HG02623 (cell line): ENCODE results near the gene ZNF783.
"Not testable (repeated sequence)": the region's sequence is repeated elsewhere in the genome, so short reads cannot be mapped to it uniquely, and the experiment has no call there.

Source experiments
- ATAC-seq: cut with Tn5 transposase; IDR thresholded peaks from one replicate; pipeline ENCODE4 v1.9.1; 2021; ENCODE audit warnings: moderate library complexity; ENCODE audit not compliant: unreplicated experiment

ZNF783 gene

DNA sequence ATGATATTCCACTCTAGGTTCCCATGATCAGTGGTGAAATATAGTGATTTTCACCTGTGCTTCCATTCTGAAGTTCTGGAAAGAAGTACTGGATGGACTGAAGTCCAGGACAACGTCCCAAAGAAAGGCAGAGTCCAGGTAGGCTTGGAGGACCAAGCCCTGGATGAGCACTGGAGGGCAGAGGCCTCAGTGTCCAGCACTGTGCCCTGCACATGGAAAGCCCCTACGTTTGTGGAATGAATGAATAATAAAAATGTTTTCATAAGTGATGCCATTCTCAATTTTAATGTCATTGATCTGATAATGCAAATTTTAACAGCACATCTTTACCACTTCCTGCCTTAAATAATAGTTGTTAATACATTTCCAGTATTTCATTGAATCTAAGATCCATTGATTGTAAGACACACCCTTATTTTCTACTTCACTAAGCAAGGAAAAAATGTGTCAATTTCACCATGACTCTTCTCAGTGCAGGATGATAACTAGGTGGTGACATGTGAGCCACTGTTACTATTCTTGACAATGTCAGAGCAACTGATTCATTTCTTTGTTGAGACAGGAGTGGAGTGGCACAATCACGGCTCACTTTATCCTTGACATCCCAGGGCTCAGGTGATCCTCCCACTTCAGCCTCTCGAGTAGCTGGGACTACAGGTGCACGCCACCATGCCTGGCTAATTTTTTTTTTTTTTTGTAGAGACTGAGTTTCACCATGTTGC, 35.2 kb downstream of the ZNF783 start:
- no peak for ATAC-seq

DNA sequence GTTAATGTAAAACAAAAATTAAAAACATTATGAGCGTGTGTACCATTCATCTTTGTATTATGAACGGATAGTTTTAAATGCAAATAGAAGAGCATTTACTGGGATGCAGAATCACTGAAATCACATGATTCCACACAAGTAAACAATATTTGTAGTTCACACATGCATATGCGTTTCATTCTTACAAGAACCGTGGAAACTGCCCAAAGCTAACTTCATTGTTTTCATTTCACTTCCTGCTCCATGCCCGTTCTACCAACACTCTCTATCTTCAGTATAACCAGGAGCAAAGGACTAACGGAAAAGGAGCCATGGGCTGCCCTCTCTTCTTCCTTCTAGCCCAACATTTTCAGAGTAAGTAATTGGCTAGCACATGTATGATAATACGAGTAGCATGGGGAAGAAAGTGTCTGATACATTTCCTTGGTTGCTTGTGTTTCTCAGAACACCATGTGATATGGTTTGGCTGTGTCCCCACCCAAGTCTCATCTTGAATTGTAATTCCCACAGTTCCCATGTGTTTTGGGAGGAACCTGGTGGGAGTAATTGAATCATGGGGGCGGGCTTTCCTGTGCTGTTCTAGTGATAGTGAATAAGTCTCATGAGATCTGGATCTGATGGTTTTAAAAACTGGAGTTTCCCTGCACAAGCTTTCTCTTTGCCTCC, 38.8 kb downstream of the ZNF783 start:
- no peak for ATAC-seq

DNA sequence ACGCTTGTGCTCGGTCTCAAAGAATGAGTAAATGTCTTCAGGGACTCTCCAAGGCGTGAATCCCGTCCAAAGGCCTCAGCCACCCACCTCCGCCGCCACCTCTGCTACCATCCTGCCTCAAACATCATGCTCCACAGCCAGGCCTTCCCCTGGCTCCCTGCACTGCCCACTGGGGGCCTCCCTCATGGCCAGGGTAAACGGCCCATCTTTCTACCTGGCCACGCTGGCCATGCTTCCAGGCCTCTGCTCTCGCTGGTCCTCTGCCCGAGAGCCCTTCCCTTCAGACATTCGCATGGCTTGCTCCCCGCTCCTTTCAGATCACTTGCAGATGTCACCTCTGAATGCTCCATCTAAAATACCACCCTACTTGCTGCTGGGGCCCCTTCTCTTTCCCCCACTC, 40.2 kb downstream of the ZNF783 start:
- ATAC-seq, result no peak

DNA sequence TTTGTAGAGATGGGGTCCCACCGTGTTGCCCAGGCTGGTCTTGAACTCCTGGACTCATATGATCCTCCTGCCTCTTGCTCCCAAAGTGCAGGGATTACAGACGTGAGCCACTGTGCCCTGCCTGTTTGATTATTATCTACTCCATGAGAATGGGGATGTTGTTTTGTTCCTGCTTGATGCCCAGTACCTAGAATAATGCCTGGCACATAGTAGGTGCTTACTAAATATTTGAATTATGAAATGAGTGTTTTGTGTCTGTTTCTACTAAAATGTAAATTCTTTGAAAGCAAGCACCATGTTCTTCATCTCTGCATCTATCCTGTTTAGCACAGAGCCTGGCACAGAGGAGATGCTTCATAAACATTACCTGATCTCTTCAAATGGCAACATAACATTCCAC, 40.9 kb downstream of the ZNF783 start:
- ATAC-seq, result no peak

DNA sequence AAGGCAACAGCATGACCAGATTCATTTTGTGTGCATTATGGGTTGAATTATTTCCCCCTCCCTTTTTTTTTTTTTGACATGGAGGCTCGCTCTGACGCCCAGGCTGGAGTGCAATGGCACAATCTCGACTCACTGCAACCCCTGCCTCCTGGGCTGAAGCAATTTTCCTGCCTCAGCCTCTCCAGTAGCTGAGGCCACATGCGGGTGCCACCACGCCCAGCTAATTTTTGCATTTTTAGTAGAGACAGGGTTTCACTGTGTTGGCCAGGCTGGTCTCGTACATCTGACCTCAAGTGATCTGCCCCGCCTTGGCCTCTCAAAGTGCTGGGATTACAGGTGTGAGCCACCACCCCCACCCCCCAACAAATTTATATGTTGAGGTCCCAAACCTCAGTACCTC, 42.0 kb downstream of the ZNF783 start:
- ATAC-seq, result no peak

DNA sequence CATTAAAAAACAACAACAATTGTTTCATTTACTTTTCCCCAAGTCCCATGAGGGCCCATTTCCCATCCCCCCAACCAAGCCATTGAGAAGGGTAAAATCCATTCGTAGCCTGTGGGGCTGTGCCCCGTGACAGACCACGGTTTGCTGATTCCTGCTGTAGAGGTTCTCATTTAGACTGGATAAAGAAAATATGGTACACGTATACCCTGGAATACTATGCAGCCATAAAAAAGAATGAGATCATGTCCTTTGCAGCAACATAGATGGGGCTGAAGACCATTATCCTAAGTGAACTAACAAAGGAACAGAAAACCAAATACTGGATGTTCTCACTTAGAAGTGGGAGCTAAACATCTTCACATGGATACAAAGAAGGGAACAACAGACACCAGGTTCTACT, 44.9 kb downstream of the ZNF783 start:
- no peak for ATAC-seq

DNA sequence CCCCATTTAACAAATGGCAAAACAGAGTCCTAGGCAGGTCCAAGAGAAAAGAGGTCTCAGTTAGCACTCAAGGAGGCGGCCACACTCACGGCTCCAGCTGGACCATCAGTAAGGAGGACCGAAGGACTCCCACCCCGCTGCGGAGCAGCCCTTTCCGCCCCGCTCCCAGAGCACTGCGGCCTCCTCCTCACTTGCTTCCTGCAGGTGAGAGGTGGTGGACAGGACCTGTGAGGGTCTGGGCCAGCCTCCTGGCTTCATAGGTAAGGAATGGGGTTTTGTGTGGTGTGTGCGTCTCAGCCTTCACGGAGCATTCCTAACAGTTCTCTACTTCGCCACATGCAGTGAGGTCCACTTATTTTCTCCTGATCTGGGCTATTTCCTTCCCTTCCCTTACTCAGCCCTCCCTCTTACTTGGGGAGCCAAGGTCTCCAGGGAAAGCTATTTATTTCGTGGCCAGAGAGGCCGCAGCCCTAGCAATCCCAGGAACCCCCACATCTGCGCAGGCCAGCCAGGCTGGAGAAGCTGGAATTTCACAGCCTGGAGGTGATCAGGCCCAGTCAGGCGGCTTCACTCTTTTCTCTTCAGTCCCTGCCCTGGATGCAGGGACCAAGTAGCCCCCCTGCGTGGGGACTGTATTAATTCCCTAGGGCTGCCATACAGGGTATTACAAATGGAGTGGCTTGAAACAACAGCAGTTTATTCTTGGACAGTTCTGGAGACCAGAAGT, 45.9 kb downstream of the ZNF783 start:
- no peak for ATAC-seq

DNA sequence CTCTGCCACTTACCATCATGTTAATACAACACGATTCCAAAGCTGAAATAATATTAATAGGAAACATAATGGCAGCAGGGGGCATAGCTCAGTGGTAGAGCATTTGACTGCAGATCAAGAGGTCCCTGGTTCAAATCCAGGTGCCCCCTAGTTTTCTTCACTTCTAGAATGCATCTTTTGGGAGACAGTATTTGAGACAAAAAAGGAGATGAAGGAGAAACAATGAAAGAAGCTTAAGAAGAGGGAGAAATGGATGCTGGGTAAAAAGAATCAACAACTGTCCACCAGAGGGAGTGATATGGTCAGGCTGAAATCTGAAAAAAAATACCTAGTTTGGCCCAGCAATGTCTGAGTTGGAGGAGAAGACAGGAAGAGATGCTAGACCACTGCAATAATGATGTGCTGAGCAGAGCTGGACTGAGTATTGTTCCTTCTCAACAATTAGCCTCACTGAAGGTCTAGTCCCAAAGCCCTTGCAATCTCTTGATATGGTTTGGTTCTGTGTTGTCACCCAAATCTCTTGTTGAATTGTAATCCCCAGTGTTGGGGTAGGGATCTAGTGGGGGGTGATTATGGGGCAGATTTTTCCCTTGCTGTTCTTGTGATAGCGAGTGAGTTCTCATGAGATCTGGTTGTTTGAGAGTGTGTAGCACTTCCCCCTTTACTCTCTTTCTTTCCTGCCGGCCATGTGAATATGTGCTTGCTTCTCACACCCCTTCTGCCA, 48.3 kb downstream of the ZNF783 start:
- no peak for ATAC-seq

DNA sequence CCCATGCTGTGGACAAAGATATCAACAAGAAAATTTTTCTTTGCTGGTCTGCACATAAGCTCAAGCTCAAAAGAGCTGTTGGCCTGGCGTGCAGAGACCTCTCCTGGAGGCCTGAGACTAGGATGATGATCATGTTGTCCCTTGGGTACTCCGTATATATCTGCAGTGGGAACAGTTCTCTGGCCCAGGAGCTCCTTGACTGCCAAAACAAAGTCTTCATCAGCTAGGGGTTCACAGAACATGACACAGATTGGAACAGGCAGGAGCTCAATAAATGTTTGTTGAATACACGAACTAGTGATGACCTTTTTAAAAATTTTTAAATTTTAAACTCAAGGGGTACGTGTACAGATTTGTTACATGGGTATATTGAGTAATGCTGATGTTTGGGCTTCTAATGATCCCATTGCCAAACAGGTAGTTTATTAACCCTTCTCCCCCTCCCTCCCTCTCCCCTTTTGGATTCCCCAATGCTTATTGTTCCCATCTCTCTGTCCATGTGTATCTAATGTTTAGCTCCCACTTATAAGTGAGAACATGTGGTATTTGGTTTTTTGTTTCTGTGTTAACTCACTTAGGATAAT, 49.1 kb downstream of the ZNF783 start:
- no peak for ATAC-seq

DNA sequence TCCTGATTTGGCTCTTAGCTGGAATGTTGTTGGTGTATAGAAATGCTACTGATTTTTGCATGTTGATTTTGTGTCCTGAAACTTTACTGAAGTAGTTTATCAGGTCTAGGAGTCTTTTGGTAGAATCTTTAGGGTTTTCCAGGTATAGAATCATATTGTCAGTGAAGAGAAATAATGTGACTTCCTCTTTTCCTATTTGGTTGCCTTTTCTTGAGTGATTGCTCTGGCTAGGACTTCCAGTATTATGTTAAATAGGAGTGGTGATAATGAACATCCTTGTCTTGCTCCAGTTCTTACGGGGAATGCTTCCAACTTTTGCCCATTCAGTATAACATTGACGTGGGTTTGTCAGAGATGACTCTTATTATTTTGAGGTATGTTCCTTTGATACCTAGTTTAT, 52.0 kb downstream of the ZNF783 start:
- no peak for ATAC-seq

DNA sequence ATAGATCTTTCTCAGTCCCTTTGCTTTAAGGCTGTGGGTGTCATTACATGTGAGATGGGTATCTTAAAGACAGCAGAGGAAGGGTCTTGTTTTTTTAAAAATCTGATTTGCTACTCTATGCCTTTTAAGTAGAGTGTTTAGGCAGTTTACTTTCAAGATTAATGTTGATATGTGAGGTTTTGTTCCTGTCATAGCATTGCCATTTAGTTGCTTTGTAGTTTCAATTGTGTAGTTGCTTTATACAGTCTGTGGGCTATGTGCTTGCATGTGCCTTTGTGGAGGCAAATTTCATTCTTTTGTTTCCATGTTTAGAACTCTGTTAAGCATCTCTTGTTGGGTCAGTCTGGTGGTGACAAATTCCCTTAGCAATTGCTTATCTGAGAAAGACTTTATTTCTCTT, 54.6 kb downstream of the ZNF783 start:
- no peak for ATAC-seq

DNA sequence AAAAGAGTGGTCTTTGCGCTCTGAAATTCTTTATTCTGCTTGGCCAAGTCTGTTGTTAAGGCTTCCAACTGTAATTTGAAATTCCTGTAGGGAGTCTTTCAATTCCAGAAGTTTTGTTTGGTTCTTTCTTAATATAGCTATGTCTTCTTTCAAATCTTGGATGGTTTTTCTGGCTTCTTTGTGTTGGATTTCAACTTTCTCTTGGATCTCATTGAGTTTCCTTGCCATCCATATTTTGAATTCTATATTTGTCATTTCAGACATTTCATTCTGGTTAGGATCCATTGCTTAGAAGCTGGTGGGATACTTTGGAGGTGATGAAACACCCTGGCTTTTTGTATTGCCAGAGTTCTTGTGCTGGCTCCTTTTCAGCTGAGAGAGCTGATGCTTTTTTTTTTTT, 55.5 kb downstream of the ZNF783 start:
- ATAC-seq, result no peak

DNA sequence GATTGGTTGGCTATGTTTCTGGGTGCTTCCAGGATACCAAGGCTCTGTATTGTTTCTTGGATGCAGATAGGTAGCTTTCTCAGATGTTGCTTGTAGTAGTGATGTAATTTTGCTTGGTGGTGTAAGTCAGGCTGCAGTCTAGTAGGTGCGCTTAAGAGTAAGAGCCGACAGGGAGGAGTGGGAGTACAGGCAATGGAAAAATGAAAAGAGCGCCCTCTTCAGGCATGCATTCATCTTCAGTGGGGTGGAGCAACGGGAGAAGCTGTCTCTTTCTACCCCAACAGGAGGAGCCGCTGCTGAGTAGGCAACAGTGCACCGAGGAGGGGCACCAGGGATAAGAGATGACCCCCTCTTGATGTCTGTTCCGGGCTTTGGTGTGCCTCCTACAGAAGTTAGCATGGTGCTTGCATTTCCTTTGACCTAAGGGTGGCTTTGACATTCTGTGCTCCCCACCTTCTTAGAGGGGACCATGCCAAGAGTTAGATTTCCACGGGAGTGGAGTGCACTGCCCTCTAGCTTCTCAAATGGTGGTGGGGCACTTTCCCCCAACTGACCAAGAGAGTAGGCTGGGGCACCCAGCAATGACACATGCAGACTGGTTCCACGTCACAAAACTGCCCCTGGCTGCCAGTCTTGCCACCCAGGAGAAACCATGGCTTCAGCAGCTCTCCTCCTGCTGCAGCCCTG, 56.1 kb downstream of the ZNF783 start:
- no peak for ATAC-seq

DNA sequence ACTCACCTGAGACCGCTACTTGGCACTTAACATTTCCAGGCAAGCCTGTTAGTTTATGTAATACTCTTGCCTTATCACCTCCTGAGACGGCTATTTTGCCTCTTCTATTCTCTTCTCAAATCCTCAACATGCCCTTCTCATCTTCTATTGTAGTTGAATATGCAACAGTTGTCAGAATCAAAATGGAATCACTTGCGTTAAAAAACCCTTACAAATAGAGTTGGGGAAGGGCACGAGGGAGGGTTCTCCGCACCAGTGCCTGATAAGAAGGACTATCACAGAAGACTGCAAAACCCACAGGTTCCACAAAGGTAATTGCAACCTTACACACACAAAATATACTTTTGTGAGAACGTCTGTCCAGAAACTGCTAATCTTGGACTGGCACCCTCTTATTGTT, 57.4 kb downstream of the ZNF783 start:
- ATAC-seq, result no peak

DNA sequence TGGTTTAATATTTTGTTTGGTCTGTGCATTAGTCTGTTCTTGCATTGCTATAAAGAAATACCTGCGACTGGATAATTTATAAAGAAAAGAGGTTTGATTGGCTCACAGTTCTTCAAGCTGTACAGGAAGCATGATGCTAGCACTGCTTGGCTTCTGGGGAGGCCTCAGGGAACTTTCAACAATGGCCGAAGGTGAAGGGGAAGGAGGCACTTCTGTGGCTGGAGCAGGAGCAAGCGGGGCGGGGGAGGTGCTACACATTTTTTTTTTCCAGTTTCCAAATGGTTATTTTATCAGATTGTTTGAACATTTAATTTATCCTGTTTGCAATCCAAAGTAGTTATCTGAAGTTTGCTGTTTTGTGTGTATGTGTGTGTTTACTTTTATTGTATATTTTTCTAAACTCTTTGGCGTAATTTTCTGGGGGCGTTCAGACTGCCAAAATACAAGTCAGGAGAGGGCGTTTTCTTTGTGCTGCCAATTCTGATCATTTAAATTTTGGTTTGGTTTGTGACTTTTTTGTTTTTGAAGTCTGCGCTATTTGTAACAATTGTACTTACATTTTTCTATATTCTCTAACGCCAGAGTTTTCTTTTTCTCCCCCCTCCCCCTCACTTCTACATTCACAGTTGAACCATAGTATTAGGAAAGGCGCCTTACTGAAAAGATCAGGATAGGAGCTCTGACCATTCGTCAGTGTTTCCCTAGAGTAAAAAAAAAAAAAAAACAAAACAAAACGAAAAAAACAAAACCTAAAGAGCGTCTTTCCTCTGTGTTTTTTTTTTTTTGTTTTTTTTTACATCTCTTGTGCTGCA, 58.5 kb downstream of the ZNF783 start:
- ATAC-seq, result no peak

DNA sequence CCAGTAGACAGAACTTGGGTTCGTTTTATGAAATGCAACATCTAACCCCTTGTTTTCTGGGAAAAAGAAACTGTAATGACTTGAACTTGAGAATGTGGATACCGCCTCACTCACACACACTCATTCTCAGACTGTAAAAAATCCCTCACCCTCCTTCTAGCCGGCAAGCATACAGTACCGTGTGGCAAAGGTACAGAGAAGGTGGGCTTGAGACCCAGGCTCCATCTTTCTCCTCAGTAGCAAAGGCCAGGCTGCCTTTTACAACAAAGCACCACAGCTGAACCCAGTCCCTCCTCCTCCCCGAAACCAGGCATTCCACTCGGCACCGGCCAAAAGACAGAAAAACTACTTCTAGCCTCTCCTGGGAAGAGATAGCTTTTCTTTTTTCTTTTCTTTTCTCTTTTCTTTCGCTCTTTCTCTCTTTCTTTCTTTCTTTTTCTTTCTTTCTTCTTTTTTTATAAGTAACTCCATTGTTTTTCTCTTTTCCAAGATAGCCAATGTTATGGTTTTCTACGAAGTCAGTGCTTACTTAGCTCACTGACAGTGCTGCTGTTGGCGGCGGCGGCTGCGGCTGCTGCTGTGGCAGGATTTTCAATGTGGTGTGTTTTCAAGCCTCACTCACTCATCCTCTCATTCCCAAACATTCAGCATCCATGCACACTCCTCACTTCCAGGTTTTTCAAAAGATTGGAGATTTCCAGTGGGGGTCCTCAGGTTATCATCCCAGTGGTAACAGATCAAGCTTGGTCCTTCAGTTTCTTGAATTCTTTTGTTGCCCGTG, 59.3 kb downstream of the ZNF783 start:
- not testable (repeated sequence) for ATAC-seq

DNA sequence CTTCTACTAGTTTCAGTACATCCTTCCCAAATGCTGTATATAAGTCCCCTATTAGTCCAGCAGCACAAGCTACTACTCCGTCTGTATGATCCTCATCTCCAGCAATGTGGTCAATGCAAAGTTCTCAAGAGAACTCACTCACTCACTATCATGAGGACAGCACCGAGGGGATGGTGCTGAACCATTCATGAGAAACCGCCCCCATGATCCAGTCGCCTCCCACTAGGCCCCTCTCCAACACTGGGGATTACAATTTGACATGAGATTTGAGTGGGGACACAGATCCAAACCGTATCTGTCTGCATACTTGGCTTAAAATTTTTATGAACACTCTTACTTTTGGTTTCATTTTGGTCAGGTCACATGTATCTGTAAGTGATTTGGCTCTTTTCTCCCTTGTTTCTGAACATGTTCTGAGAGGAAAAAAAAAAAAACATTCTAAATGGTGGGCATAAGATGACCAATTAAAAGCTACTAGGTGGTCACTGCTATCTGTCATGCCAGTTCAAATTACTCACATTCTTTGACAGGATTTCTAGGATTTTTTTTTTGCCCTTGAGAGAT, 60.1 kb downstream of the ZNF783 start:
- no peak for ATAC-seq

DNA sequence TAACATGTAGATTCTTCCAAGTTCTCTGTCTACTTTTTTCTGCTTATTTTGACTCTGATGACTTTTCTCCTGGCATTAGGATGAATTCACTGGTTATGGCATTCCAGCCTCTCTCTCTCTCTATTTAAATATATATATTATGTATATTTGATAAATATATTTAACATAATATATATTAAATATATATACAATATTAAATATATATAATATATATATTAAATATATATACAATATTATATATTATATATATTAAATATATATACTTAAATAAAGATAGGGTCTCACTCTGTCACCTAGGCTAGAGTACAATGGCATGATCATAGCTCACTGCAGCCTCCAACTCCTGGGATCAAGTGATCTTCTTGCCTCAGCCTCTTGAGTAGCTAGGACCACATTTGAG, 60.7 kb downstream of the ZNF783 start:
- no peak for ATAC-seq

DNA sequence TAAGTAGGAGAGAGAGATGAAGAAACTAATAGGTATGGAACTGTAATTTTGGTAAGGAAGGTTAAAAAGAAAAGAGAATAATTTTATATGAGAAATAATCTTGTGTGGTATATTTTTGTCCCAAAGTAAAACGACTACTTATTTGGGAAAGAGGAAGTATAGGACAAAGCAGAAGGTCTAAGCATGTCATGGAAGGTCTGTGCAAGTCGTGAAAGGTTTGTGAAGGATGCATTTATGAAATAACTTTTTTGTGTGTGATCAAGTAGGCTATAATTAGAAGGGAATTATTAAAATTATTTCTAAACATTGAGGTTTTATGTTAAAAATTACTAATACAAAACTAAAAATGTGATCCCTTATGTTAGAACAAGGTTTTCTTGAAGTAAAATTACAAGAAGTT, 63.3 kb downstream of the ZNF783 start:
- no peak for ATAC-seq
